G401.6 (cell line): ENCODE results near the gene C6orf15.

Source experiments
- FAIRE-seq: peaks from 2 replicates; lab custom pipeline; 2012; peaks lifted over from hg19 to GRCh38; lab: Jason Lieb, UNC

The C6orf15 gene

GRCh38 chr6:31112478-31112877 lies at the start of gene C6orf15:
Gene C6orf15, minus strand, starts transcription at chr6:31112575. Its CDS starts 20 bp downstream, at chr6:31112555.
- FAIRE-seq, result no peak

- FAIRE-seq, result no peak
Observed at GRCh38 chr6:31161216-31162126, 49.1 kb upstream of the C6orf15 start.

- no peak for FAIRE-seq
Observed at GRCh38 chr6:31158863-31159855, 46.8 kb upstream of the C6orf15 start.

GRCh38 chr6:31158140-31158862 lies 45.9 kb upstream of the C6orf15 start, which contains the start of gene TCF19:
Gene TCF19, plus strand, starts transcription at chr6:31158589. Its CDS starts 881 bp downstream, at chr6:31159470.
- FAIRE-seq, result peak; percentile 98

GRCh38 chr6:31157513-31158139 lies 45.3 kb upstream of the C6orf15 start, which contains the start of gene CCHCR1:
Gene CCHCR1, minus strand, starts transcription at chr6:31157802. Its CDS starts 202 bp downstream, at chr6:31157600.
- FAIRE-seq, result no peak

GRCh38 chr6:31156641-31157040 lies 44.3 kb upstream of the C6orf15 start:
- FAIRE-seq, result no peak

GRCh38 chr6:31154436-31154835 lies 42.1 kb upstream of the C6orf15 start:
- FAIRE-seq, result no peak

- FAIRE-seq, result no peak
Observed at GRCh38 chr6:31152781-31153180, 40.4 kb upstream of the C6orf15 start.

GRCh38 chr6:31149827-31150447 lies 37.6 kb upstream of the C6orf15 start:
- FAIRE-seq, result no peak

- FAIRE-seq, result no peak
Observed at GRCh38 chr6:31145386-31145785, 33.0 kb upstream of the C6orf15 start.

GRCh38 chr6:31144970-31145340 lies 32.6 kb upstream of the C6orf15 start:
- FAIRE-seq, result no peak

GRCh38 chr6:31144296-31144969 lies 32.1 kb upstream of the C6orf15 start:
- no peak for FAIRE-seq

- FAIRE-seq, result no peak
Observed at GRCh38 chr6:31143148-31143547, 30.8 kb upstream of the C6orf15 start.

GRCh38 chr6:31142361-31142761 lies 30.0 kb upstream of the C6orf15 start:
- FAIRE-seq, result no peak

GRCh38 chr6:31140643-31141042 lies 28.3 kb upstream of the C6orf15 start:
- no peak for FAIRE-seq

GRCh38 chr6:31139599-31139998 lies 27.2 kb upstream of the C6orf15 start:
- no peak for FAIRE-seq

GRCh38 chr6:31138982-31139381 lies 26.6 kb upstream of the C6orf15 start, which contains the start of gene PSORS1C2:
Gene PSORS1C2, minus strand, starts transcription at chr6:31139066. Its CDS starts 40 bp downstream, at chr6:31139026.
- FAIRE-seq, result no peak

GRCh38 chr6:31135710-31136109 lies 23.3 kb upstream of the C6orf15 start:
- no peak for FAIRE-seq

GRCh38 chr6:31132806-31133205 lies 20.4 kb upstream of the C6orf15 start:
- no peak for FAIRE-seq

GRCh38 chr6:31131595-31131994 lies 19.2 kb upstream of the C6orf15 start:
- no peak for FAIRE-seq
